Hepatocyte (in vitro differentiated cells): ENCODE results near the gene C12orf56.

Source experiments
- EZH2 ChIP-seq: fragments of 200-600 bp; sonication (generic); IDR thresholded peaks from 2 replicates; pipeline ENCODE4 v1.6.1; 2016; ENCODE audit warnings: antibody characterized with exemption, mild to moderate bottlenecking, borderline replicate concordance
- EZH2phosphoT487 ChIP-seq: fragments of 200-600 bp; sonication (generic); IDR thresholded peaks from one replicate; pipeline ENCODE4 v1.6.1; 2018; ENCODE audit warnings: antibody characterized with exemption, mild to moderate bottlenecking, low read depth, moderate library complexity; ENCODE audit not compliant: unreplicated experiment, severe bottlenecking
- TF ChIP-seq, protein P1 (sequence below): fragments of 200-600 bp; sonication (generic); IDR thresholded peaks from 2 replicates; pipeline ENCODE4 v1.5.1; 2016; ENCODE audit warnings: antibody characterized with exemption, mild to moderate bottlenecking; ENCODE audit not compliant: poor library complexity

DNA sequence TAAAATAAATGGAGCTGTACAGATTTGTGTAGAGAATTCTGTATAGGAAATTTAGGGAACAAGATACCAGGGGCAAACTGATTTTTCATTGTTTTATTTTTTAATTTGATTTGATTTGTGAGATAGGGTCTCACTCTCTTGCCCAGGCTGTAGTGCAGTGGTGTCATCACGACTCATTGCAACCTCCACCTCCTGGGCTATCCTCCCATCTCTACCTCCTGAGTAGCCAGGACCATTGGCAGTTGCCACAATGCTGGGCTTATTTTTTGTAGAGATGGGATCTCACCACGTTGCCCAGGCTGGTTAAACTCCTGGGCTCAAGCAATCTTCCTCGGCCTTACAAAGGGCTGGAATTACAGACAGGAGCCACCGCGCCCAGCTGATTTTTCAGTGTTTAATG, 43.4 kb upstream of the C12orf56 start:
- TF ChIP-seq, protein P1, sequence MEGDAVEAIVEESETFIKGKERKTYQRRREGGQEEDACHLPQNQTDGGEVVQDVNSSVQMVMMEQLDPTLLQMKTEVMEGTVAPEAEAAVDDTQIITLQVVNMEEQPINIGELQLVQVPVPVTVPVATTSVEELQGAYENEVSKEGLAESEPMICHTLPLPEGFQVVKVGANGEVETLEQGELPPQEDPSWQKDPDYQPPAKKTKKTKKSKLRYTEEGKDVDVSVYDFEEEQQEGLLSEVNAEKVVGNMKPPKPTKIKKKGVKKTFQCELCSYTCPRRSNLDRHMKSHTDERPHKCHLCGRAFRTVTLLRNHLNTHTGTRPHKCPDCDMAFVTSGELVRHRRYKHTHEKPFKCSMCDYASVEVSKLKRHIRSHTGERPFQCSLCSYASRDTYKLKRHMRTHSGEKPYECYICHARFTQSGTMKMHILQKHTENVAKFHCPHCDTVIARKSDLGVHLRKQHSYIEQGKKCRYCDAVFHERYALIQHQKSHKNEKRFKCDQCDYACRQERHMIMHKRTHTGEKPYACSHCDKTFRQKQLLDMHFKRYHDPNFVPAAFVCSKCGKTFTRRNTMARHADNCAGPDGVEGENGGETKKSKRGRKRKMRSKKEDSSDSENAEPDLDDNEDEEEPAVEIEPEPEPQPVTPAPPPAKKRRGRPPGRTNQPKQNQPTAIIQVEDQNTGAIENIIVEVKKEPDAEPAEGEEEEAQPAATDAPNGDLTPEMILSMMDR, result no peak
- TF ChIP-seq EZH2, result no peak
- TF ChIP-seq EZH2phosphoT487, result no peak
